ENCODE measurements around the gene PCDHGC5.

PCDHGC5 gene

DNA sequence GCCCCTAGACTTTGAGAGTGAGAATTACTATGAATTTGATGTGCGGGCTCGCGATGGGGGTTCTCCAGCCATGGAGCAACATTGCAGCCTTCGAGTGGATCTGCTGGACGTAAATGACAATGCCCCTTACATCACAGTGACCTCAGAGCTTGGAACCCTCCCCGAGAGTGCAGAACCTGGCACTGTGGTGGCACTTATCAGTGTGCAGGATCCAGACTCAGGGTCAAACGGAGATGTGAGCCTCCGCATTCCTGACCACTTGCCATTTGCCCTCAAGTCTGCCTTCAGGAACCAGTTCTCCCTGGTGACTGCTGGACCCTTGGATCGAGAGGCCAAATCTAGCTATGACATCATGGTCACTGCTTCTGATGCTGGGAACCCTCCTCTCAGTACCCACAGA is 2.8 kb upstream of the PCDHGC5 start:
- Histone ChIP-seq H3K27me3 (replicated peaks; ENCODE audit: control insufficient read depth, insufficient read depth, low read length) (no peaks in the 10 kb centered on the region; the same call in 1 of the 2 replicates), H3K4me3 (replicated peaks; ENCODE audit: low read depth, low read length) (no peak overlapping the region), H3K36me3 (ENCODE audit: control insufficient read depth, insufficient read depth, low read length) (peaks cover 2% of the 10 kb centered on the region)
- no peak for DNase-seq (ENCODE audit: extremely low read depth, insufficient read length)
- TF ChIP-seq, protein P1, sequence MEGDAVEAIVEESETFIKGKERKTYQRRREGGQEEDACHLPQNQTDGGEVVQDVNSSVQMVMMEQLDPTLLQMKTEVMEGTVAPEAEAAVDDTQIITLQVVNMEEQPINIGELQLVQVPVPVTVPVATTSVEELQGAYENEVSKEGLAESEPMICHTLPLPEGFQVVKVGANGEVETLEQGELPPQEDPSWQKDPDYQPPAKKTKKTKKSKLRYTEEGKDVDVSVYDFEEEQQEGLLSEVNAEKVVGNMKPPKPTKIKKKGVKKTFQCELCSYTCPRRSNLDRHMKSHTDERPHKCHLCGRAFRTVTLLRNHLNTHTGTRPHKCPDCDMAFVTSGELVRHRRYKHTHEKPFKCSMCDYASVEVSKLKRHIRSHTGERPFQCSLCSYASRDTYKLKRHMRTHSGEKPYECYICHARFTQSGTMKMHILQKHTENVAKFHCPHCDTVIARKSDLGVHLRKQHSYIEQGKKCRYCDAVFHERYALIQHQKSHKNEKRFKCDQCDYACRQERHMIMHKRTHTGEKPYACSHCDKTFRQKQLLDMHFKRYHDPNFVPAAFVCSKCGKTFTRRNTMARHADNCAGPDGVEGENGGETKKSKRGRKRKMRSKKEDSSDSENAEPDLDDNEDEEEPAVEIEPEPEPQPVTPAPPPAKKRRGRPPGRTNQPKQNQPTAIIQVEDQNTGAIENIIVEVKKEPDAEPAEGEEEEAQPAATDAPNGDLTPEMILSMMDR (IDR thresholded peaks at IDR 0.05; ENCODE audit: insufficient read depth, low read length, poor library complexity, severe bottlenecking) = no peak

DNA sequence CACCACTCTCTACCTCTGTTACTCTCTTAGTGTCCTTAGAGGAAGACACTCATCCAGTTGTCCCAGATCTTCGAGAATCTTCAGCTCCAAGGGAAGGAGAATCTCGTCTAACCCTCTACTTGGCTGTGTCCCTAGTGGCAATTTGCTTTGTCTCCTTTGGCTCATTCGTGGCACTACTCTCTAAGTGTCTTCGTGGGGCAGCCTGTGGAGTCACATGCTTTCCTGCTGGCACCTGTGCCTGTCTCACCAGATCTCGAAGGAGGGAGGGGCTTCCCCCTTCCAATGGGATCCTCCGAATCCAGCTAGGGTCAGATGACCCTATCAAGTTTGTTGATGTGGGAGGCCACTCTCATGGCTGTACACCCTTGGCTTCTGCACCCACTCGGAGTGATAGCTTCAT is 1.8 kb upstream of the PCDHGC5 start:
- TF ChIP-seq, protein P1 (IDR thresholded peaks at IDR 0.05; ENCODE audit: insufficient read depth, low read length, poor library complexity, severe bottlenecking) = no peak
- no peaks in the 10 kb centered on the region; the same call in 1 of the 2 replicates for H3K27me3 ChIP-seq (replicated peaks; ENCODE audit: control insufficient read depth, insufficient read depth, low read length)
- no peak for DNase-seq (ENCODE audit: extremely low read depth, insufficient read length)
- no peak overlapping the region for H3K4me3 ChIP-seq (replicated peaks; ENCODE audit: low read depth, low read length)
- peaks cover 2% of the 10 kb centered on the region for H3K36me3 ChIP-seq (ENCODE audit: control insufficient read depth, insufficient read depth, low read length)

- DNase-seq (ENCODE audit: extremely low read depth, insufficient read length) = no peak
- Histone ChIP-seq H3K27me3 (replicated peaks; ENCODE audit: control insufficient read depth, insufficient read depth, low read length) (no peaks in the 10 kb centered on the region; the same call in 1 of the 2 replicates), H3K36me3 (ENCODE audit: control insufficient read depth, insufficient read depth, low read length) (peaks cover 2% of the 10 kb centered on the region), H3K4me3 (replicated peaks; ENCODE audit: low read depth, low read length) (no peak overlapping the region)
- TF ChIP-seq, protein P1 (IDR thresholded peaks at IDR 0.05; ENCODE audit: insufficient read depth, low read length, poor library complexity, severe bottlenecking) = no peak
Measured at GRCh38 chr5:141489841-141490240, 960 bp downstream of the PCDHGC5 start.

- Histone ChIP-seq H3K27me3 (replicated peaks; ENCODE audit: control insufficient read depth, insufficient read depth, low read length) (no peaks in the 10 kb centered on the region; the same call in 1 of the 2 replicates), H3K4me3 (replicated peaks; ENCODE audit: low read depth, low read length) (no peak overlapping the region), H3K36me3 (ENCODE audit: control insufficient read depth, insufficient read depth, low read length) (peaks cover 2% of the 10 kb centered on the region)
- TF ChIP-seq, protein P1 (IDR thresholded peaks at IDR 0.05; ENCODE audit: insufficient read depth, low read length, poor library complexity, severe bottlenecking) = no peak
- no peak for DNase-seq (ENCODE audit: extremely low read depth, insufficient read length)
Measured at GRCh38 chr5:141490271-141490670, 1.4 kb downstream of the PCDHGC5 start.

- Histone ChIP-seq H3K4me3 (replicated peaks; ENCODE audit: low read depth, low read length) (no peak overlapping the region), H3K27me3 (replicated peaks; ENCODE audit: control insufficient read depth, insufficient read depth, low read length) (no peaks in the 10 kb centered on the region; the same call in 1 of the 2 replicates), H3K36me3 (ENCODE audit: control insufficient read depth, insufficient read depth, low read length) (no peaks in the 10 kb centered on the region; the same call in none of the 2 replicates)
- no peak for DNase-seq (ENCODE audit: extremely low read depth, insufficient read length)
- TF ChIP-seq, protein P1 (IDR thresholded peaks at IDR 0.05; ENCODE audit: insufficient read depth, low read length, poor library complexity, severe bottlenecking) = no peak
Measured at GRCh38 chr5:141490771-141491170, 1.9 kb downstream of the PCDHGC5 start.
